IPS DF 4.7 (cell line): ENCODE measurements around the gene ARL13B.
"Not testable (repeated sequence)": the region's sequence is repeated elsewhere in the genome, so short reads cannot be mapped to it uniquely, and the experiment has no call there.

Source experiments
- DNase-seq: peaks from one replicate; pipeline ENCODE4 v3.0.0-alpha.2; 2013; ENCODE audit warnings: low spot score; ENCODE audit errors: extremely low read depth

Gene ARL13B

DNA sequence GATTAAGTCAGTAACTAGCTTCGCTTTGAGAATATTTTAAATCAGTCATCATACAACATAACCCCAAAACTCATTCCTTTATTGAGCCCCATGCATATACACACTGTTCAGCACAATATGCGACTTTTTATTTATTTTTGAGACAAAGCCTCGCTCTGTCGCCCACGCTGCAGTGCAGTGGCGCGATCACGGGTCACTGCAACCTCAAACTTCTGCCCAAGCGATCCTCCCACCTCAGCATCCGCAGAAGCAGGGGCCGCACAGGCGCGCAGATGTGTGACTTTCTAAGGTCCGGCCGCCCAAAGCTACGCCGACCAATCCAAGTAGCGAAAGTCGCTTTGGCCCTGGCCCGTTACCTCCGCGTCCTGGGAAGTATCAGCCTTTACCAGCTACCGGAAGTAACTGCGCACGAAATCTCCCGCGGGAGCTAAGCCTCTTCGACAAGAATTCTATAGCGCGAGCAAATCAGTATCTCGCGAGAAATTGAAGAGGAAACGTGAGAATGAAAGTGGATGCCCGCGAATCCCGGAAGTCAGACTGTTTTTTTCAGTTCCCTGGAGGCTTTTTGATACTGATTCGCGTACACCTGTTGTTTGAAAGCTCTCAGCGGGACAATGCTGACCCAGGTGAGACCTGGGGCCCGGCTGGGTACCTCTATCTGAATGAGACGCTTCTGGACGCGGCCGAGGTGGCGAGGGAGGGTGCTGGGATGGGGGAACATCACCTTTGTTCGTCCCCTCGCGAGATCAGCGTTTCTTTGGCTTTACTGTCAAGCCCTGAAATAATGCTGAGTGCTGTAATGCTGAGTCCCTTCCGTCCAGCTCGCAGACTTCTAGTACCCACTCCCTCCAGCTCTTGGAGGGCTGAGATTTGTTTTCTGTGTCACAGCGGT is 82.8 kb downstream of the ARL13B start, which contains the start of the genes DHFR2 and NSUN3:
TSS of gene DHFR2 (minus strand) at position 404 of the 892 bp plus-strand sequence. CDS start 1,405 bp downstream, outside the sequence.
TSS of gene NSUN3 (plus strand) at position 549 of the 892 bp plus-strand sequence. CDS start at position 615, 66 bp downstream.
- DNase-seq: peak; percentile 91

DNA sequence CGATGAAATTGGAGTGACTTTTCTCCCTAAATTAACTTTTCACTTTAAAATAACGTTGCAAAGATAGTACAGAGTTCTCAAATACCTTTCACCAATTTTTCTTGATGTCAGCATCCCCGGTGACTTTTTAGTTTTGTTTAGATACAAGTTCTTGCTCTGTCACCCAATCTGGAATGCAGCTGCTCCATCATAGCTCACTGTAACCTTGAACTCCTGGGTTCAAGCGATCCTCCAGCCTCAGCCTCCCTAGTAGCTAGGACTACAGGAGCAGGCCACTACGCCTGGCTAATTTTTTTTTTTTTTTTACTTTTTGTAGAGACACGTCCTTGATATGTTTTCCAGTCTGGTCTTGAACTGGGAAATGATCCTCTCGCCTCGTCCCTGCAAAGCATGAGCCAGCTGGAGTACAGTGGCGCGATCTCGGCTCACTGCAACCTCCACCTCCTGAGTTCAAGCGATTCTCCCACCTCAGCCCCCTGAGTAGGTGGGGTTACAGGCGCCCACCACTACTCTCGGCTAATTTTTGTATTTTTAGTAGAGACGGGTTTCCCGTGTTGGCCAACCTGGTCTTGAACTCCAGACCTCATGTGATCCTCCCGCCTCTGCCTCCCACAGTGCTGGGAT is 83.7 kb downstream of the ARL13B start:
- DNase-seq: no peak

GRCh38 chr3:94064243-94064860 is 84.4 kb downstream of the ARL13B start:
- DNase-seq: no peak

DNA sequence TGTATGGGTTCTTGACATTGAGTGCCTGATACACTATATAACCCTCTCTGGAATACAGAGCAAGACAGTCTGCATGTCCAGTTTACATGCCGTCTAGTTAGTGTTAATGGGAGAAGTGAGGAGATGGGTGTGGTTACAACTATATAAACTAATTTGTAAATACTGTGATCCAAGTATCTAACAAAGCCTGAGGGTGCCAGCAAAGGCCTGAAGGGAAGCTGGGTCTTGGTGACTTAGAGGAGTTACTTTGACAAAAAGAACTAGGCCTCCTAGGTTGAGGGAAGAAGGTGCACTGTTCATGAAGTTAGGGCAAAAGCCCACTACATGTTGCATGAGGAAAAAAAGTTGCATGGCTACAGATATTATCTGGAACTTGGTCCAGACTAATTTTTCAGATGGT is 85.2 kb downstream of the ARL13B start:
- DNase-seq: no peak

DNA sequence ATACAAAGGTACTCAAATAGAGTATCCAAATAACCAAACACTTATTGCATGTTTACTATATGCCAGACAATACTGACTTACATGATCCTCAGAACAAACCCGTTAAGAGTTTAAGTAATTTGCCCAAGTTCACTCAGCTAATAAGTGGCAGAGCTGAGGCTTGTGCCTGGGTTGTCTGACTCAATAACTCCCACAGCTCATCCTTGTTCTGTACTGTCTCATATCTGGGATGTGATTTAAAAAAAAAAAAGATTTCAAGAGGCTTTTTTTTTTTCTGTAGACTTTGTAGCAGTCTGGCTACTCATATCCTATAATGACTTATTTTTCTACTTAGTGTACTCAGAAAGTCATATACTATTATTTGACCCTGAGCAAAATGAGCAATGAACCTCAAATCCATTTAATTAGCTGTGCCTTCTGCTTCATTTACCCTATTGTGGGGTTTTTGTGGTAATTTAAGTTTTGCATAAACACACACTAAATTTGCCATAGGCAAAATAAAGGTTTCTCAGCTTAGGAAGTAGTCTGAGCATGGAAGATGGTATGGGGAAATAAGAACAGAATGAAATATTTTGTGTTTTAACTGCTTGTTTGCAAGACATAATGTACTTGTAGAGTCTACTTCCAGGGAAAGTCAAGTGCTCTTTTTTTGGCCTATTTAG is 86.0 kb downstream of the ARL13B start:
- no peak for DNase-seq

GRCh38 chr3:94066506-94067500 is 86.8 kb downstream of the ARL13B start:
- no peak for DNase-seq

DNA sequence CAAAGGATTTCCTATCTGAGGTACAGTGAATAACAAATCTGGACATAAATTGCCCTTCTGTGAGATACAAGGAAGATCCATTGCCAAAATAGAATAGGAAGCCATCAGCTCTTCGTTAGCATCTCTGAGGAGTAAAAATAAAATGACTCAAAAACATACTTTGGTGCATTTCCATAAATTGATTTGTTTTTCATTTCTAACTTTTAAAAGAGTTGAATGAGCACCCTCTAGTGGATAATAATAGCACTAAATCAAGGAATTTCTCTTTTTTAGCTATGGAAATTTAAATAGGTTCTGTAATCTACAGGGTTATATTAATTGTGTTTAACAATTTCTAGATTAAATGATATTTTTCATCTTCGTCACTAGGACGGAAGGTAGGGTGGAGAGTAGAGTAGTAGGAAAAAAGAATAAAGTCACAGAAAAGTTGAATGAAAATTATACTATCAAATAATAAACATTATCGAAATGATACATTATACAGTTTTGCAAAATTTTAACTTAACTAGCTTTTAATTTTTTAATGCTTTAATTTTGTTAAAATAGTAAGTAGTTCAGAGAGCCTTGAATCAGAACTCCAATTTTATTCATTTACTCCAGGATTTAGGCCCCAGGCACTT is 89.3 kb downstream of the ARL13B start:
- no peak for DNase-seq

- DNase-seq: no peak
These were observed 90.5 kb downstream of the ARL13B start for GRCh38 chr3:94070341-94070911.

- no peak for DNase-seq
These were observed 91.8 kb downstream of the ARL13B start for GRCh38 chr3:94071713-94072284.

GRCh38 chr3:94076055-94076454 is 96.1 kb downstream of the ARL13B start:
- DNase-seq: no peak

- DNase-seq: not testable (repeated sequence)
These were observed 100.6 kb downstream of the ARL13B start for GRCh38 chr3:94080552-94080951.

GRCh38 chr3:94081884-94082283 is 101.9 kb downstream of the ARL13B start:
- no peak for DNase-seq

DNA sequence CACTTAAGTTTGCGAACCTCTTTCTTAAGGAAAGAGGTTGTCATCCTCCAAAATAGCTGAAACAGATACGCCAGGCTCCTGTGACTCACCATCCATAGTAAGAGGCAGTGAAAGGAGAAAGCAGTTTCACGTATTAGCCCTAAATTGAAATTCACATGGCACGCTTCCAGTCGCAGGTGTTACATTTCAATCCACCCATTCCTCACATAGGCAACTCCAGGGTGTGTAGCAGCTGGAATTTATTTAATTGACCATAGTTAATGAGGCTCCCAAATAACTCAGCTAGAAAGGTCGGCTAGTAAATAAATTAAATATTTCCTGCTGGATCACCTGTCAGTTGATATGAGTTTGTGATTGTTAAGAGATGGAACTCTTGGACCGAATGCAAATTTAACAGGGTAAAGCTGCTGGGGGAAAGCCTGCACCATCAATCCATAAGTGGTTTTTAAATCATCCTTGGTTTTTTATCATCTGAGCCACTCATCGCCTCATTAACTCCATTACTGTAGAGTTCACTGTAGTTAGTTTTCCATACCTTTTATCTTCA is 102.5 kb downstream of the ARL13B start:
- DNase-seq: no peak

- no peak for DNase-seq
These were observed 103.3 kb downstream of the ARL13B start for GRCh38 chr3:94083261-94083660.

DNA sequence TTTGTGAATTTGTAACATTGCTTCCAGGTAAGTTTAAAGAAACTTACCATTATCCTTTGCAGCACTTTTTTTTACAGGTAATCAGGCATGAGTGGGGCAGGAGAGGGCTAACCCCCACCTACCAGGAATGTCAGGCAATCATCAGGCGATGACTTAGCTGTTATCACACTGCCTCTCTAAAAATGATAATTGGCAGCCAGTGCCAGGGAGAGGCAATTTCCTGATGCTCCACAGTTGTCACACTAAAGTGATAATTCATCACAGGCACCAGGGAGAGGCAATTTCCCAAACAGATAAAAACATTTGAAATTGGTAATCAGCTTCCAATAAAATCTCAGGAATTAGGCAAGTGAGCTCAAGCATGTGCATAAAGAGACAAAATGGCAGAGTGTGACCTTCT is 109.2 kb downstream of the ARL13B start:
- DNase-seq: no peak

DNA sequence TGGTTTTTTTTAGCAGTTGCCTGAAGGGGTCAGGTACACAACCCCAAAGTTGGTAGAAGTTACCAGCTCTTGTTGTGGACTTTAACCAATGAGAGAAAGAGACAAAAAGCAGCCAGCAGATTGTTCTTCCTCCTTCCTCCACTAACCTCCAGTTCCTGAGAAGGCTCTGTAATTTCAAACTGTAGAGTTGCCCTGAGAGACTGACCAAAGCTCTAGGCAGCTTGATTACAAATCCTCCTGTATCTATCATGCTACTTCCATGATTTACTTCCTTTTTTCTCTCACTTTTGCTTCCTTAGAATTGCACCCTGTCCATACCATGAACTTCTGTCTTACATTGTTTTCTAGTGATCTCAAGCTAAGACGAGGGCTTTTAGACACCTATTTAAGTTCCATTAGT is 112.1 kb downstream of the ARL13B start:
- DNase-seq: no peak

DNA sequence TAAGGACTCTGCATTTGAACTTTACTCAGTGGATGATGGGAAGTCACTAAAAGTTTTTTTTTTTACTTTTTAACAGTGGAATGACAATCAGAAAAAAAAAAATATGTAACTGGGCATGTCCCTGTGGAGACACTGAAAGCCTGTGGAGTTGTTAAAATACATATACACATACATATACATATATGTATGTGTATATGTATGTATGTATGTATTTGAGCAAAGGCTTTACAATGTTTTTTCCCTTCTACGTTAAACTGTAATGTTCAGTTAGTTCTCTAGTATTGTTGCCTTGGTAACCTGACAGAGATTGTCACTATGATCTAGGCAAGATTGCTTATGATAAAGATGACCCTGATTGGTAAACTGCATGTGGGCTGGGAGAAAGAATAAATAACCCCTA is 113.2 kb downstream of the ARL13B start:
- no peak for DNase-seq

GRCh38 chr3:94095111-94095510 is 115.2 kb downstream of the ARL13B start:
- DNase-seq: no peak

- DNase-seq: no peak
These were observed 118.5 kb downstream of the ARL13B start for GRCh38 chr3:94098452-94098851.
